H1 (cell line): ENCODE measurements around the gene DHX58. TPM values are rescaled to one million over a fixed set of nuclear protein-coding genes. Genes with fewer than 3 reads are reported as not detected.

ENCODE experiments used
- ASH2L ChIP-seq: fragments of 200-600, 300-600 bp; sonication (generic); IDR thresholded peaks from one replicate; pipeline ENCODE4 v1.7.1; 2017; ENCODE audit warnings: low read length
- CBX5 ChIP-seq: fragments of 300-800, 300-1000 bp; sonication (generic); IDR thresholded peaks from 2 replicates; pipeline ENCODE4 v1.7.1; 2016; ENCODE audit warnings: antibody characterized with exemption, low read length, low read depth
- CHD2 ChIP-seq: IDR thresholded peaks from 2 replicates; pipeline ENCODE4 v1.6.1; 2012; ENCODE audit warnings: low read length, improper control_type of control experiment
- FOSL1 ChIP-seq: IDR thresholded peaks from 2 replicates; pipeline ENCODE4 v1.6.1; 2011; ENCODE audit warnings: mild to moderate bottlenecking, low read depth, low read length, moderate library complexity; ENCODE audit not compliant: insufficient read depth
- GABPA ChIP-seq: IDR thresholded peaks from 2 replicates; pipeline ENCODE4 v1.6.1; 2011; ENCODE audit warnings: mild to moderate bottlenecking, low read length, moderate library complexity, borderline replicate concordance; ENCODE audit not compliant: insufficient read depth
- NANOG ChIP-seq: IDR thresholded peaks from 2 replicates; pipeline ENCODE4 v1.6.1; 2011; ENCODE audit warnings: low read length, low read depth, mild to moderate bottlenecking, inconsistent platforms; ENCODE audit not compliant: insufficient read depth, poor library complexity, severe bottlenecking
- SIN3A ChIP-seq, 2 experiments: IDR thresholded peaks in 1 of 2; conservative IDR thresholded peaks in 1 of 2; 2 replicates each; pipeline ENCODE4 v1.6.1; 2011 to 2012; ENCODE audit warnings: low read length in 2 of 2, improper control_type of control experiment in 1 of 2, low read depth in 1 of 2, mild to moderate bottlenecking in 1 of 2
- polyA plus RNA-seq, 7 experiments: library from polyadenylated mRNA; depleted of rRNA in 3 of 7; stranded (reverse) in 5 of 7; unstranded in 2 of 7; fragments of >200 nt in 5 of 7; fragments of 200-250 nt in 2 of 7; gene quantifications; 1 replicate in 5 of 7; 2 replicates in 1 of 7; 4 replicates in 1 of 7; pipeline versions ENCODE4 v1.2.1 to v1.2.3, GENCODE V29; 2011 to 2013; ENCODE audit warnings: missing spikeins in 2 of 7, mixed read lengths in 2 of 7
- total RNA-seq: library from RNA; stranded (reverse); fragmentation: NEBNext Ultra II Directional; extraction: Animal tissue kit (Norgen Biotek cat#: 25700); gene quantifications from 2 replicates; pipeline ENCODE4 v1.2.1, GENCODE V29; 2021

Gene DHX58
- total and polyA plus RNA-seq, 2 of the 8 experiments (the other 6 are each of a cell fraction or from before 2014, with no cell fraction given), result 5.6 to 9.9 TPM

- TF ChIP-seq CBX5 (no peak), FOSL1 (no peak), SIN3A (conservative IDR thresholded peaks at IDR 0.05 in 1 of 2, IDR thresholded peaks at IDR 0.05 in 1 of 2; ENCODE audit: low read depth in 1 of 2, low read length in 2 of 2) (no peak), GABPA (no peak), CHD2 (no peak), ASH2L (no peak), NANOG (no peak)
- TF ChIP-seq, all 59 proteins: peak for 0
Measured at GRCh38 chr17:42127414-42127813, 14.9 kb upstream of the DHX58 start (continued).
